Activated CD8-positive, alpha-beta memory T cell treated with anti-CD3 and anti-CD28 coated beads, Interleukin-2, amount 50 U/mL, for 4 hours (primary cell): Measurements from ENCODE around the gene SNRNP27.
"Not testable (repeated sequence)": the region's sequence is repeated elsewhere in the genome, so short reads cannot be mapped to it uniquely, and the experiment has no call there.

ENCODE experiments used
- DNase-seq: peaks from one replicate; pipeline ENCODE4 v3.0.0-alpha.2; 2020

The SNRNP27 gene

GRCh38 chr2:69948032-69948962 is 54.5 kb downstream of the SNRNP27 start:
- no peak for DNase-seq

DNA sequence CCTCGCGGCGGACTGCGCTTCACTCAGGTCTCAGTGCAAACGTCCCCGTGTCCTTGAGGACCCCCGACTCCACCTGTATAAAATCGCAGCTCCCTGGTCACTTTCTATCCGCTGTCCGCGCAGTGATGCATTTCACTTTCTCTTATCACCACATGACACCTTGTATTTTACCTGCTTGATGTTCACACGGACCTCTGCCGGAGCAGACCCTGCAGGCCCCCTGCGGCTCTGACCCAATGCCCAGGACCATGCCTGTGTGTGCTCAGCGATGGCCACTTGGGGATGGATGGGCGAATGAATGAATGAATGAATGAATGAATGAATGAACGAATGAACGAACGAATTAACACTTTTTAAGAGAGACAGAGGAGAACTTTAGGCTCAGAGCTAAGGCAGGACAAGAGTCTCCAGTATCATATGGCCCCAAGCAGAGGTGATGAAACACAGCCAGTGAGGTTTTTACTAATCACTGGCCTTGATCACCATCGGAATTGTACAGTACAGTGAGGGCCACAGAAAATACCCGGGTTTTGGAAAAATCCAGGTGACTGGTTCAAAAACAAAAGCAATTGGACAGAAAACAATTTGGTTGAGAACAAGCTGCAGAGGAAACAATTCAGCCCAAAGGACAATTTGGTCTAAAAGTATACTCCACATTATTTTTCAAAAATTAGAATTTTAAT is 55.3 kb downstream of the SNRNP27 start:
- no peak for DNase-seq

- no peak for DNase-seq
Observed at GRCh38 chr2:69950241-69950640, 56.5 kb downstream of the SNRNP27 start.

- not testable (repeated sequence) for DNase-seq
Observed at GRCh38 chr2:69950671-69951070, 56.9 kb downstream of the SNRNP27 start.

GRCh38 chr2:69952336-69953115 is 58.8 kb downstream of the SNRNP27 start:
- no peak for DNase-seq

DNA sequence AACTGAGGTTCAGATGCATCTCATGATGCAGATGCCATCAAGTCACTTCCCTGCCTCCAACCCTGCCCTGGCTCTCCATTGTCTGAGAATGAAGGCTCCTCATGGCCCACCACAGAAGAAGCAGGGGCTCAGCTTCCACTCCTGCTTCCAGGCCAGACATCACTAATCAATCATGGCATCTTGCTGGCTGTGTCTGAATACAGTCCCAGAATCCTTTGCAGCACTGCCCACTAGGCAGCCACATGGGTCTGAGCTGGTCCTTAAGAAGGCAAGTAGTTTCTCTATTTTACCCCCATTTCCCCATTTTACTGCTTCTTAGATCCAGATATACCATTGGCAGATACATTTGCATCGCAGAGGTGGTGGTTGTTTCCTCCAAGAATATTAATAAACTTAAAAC is 60.3 kb downstream of the SNRNP27 start:
- DNase-seq: no peak
